Measurements from ENCODE around the gene TLNRD1.

TLNRD1 gene

DNA sequence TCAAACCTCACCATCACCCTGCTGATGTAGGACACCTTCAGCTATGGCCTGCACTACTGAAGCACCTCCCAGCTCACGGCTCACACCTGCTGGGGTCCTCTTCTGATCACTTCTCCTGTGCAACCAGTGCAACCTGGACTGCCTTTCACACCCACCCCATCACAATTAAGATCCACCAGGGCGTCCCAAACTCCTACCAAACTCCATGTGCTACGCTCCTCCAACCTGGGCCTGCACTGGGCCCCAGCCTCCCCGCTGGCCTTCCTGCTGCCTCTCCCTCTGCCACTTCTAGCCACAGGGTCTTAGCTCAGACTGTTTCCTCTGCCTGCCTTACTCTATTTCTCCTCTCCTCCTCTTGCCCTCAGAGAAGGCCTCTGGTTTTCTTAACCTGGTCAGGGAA lies 23.9 kb upstream of the TLNRD1 start:
- in situ Hi-C loops (cut with MboI; ENCODE audit: low sequenced_read_pairs) = loop anchor here (10.0 kb wide), 1 partner anchor 288 kb away; no protein-coding TSS in a partner anchor

DNA sequence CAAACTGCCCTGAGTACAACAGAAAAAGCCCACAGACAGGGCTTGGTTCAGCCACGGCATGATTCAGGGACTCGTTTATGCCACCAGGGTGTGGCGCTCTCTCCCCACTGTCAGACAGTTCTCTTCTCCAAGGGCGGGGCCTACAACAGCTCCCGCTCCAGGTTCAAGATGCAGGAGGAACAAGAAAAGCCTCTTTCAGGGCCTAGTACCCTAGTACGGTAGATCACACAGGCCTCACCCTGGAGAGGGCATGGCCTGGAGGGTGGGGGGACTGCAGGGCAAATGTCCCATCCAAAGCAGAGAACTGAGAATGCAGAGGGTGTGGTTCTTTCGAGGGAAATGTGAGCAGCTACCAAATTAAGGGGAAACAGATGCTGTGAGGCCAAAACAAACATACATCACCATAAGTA lies 23.1 kb upstream of the TLNRD1 start:
- in situ Hi-C loops (cut with MboI; ENCODE audit: low sequenced_read_pairs) = loop anchor here (10.0 kb wide), 1 partner anchor 287 kb away; no protein-coding TSS in a partner anchor

DNA sequence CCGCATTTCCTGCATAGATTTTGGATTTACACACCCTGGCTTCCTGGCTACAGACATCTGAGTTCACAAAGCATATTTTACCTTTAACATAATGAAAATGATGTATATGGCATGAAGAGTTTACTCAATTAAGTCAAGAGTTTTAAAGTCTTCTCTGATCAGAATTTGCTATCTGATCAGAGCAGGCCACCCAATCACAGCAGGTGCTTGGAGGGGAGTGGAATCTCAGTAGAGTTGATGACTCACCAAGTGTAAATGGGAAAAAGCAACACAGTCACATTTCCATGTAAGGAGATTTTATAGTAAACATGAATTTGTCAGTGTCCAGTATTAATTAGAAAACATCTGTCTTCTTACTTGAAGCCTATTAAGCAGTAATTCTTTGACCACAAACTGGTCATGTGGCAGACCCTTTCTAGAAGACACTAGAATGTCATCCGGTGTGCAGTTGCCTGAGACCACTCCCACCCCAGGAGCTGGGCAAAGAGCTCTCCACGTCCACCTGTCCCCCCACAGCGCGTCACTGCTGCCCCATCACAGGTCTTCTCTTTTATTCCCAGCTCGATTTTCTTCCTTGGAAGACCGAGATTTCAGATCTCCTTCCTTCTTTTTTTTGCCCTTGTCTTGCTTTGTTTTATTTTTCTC lies 21.9 kb upstream of the TLNRD1 start:
- in situ Hi-C loops (cut with MboI; ENCODE audit: low sequenced_read_pairs) = loop anchor here (10.0 kb wide), 1 partner anchor 286 kb away; no protein-coding TSS in a partner anchor

DNA sequence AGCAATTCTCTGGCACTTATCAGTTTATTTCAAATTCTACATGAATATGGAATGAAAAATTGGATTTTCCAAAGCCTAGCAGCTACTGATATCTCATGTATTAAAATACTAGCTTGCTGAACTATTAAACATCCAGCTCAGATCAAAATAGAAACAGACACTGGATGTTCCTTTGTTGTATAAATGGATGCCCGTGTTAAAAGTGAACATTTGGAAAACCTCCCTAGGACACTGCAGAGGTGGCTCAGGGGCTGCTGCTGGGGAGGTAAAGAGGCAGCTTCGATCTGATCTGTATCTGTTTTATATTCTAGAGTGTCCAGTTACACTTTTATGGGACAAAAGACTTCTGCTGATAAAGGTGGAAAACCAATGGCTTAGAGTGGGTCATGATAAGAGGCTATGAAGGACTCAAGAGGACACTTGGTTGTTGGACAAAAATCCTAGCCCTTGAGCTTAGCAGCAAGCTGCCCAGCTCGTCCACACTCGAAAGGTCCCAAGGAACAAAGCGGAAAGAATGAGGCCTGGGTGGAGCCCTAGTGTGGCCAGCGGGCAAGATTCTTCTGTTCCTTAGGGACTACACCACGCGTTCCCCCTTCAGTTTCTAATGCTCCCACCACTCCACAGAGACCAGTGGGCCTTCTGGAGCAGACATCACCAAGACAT lies 21.1 kb upstream of the TLNRD1 start:
- in situ Hi-C loops (cut with MboI; ENCODE audit: low sequenced_read_pairs) = loop anchor here (10.0 kb wide), 1 partner anchor 285 kb away; no protein-coding TSS in a partner anchor

DNA sequence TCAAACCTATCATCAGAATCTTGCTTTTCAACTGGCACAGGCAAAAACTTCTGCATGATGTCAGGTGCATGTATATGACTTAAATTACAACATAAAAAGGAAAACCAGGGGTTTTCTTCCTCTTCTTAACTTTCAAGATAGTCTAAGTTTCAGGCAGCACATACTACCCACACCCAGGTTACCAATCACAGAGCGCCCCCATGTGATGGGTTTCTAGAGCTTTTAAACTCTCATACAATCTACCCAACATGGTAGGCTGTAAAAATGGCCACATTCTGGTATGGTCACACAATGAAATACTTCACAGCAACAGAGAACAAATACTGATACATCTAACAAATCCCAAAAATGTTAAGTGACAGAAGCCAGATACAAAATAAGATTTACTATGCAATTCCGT lies 18.5 kb upstream of the TLNRD1 start:
- in situ Hi-C loops (cut with MboI; ENCODE audit: low sequenced_read_pairs) = no loop called here

DNA sequence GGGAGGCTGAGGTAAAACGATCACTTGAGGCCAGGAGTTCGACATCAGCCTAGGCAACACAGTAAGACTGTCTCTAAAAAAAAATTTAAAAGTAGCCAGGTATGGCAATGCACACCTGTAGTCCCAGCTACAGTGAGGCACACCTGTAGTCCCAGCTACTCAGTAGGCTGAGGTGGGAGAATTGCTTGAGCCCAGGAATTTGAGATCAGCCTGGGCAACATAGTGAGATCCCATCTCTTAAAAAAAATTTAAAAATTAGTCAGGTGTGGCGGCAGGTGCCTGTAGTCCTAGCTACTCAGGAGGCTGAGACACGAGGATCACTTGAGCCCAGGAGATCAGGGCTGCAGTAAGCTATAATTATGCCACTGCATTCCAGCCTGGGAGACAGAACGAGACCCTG lies 17.9 kb upstream of the TLNRD1 start:
- in situ Hi-C loops (cut with MboI; ENCODE audit: low sequenced_read_pairs) = no loop called here

DNA sequence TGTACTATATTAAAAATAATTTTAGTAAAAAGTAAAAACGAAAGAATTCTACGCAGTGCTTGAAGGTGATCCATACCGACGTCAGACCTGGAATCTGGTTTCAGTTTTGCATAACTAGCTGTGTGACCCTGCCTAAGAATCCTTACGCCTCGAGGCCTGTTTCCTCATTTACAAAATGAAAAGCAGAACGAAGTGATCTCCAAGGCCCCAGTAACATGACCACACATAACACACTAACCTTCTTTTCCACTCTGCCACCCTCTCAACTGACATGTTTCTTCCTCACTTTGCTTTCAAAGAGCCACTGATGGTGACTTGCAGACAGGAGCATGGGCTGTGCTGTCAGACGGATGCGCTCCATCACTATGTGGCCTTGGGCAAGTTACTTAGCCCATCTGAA lies 15.9 kb upstream of the TLNRD1 start:
- in situ Hi-C loops (cut with MboI; ENCODE audit: low sequenced_read_pairs) = no loop called here

DNA sequence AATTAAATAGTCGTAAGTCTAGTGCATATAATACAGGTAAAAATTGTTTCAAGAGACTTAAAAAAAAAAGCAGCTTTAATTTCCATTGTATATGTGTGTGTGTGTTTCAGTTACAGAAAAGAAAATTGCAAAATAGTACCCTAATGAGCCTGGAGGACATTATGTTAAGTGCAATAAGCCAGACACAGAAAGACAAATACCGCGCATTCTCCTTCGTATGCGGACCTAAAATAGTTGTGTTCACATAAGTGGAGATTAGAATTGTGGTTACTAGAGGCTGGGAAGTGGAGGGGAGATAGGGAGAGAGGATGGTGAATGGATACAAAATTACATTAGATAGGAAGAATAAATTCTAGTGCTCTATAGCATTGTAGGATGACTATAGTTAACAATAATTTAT lies 14.7 kb upstream of the TLNRD1 start:
- in situ Hi-C loops (cut with MboI; ENCODE audit: low sequenced_read_pairs) = no loop called here

DNA sequence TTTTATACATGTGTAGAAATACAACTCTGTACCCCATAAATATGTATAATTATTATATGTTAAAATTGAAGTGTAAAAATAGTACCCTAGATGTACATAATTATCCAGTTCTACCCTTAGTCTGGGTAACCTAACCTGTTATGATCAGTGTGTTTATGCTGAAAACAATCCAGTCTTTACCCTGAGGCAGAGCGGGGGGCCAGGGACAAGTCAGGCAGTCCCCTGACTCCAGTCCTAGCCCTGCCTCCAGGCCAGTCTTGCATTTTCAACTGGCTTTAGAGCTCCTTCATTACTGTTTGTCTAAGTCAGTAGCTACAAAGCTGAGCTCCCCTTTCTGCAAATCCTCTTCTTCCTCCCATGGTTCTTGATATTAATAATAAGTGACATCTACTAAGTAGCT lies 14.2 kb upstream of the TLNRD1 start:
- in situ Hi-C loops (cut with MboI; ENCODE audit: low sequenced_read_pairs) = no loop called here

DNA sequence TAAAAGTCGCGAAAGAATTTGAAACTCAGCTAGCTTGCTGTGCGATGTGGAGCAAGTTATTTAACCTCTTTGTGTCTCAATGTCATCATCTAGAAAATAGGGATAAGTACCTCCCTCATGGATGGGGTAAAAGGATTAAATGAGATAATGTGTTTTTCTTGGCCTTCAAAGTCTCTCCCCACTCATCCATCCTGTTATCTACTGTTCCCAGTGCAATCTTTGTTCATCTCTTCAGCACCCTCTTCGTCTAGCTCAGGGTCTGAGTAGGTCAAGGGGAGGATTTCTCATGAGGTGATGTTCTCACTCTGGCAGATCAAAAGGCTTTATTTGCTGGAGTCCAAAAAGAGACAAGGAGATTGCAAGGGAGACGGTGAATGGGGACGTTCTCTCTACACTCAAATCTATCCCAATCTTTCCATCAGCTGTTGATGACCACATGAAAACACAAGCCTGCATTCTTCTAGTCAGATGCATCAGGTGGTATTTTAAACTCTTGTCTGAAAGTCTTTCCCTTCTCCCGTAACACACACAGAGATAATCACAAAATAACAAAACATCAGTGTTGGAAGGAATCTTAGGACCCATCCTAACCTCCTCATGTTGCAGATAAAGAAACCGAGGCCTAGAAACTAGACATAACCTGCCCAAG lies 12.5 kb upstream of the TLNRD1 start:
- in situ Hi-C loops (cut with MboI; ENCODE audit: low sequenced_read_pairs) = no loop called here

DNA sequence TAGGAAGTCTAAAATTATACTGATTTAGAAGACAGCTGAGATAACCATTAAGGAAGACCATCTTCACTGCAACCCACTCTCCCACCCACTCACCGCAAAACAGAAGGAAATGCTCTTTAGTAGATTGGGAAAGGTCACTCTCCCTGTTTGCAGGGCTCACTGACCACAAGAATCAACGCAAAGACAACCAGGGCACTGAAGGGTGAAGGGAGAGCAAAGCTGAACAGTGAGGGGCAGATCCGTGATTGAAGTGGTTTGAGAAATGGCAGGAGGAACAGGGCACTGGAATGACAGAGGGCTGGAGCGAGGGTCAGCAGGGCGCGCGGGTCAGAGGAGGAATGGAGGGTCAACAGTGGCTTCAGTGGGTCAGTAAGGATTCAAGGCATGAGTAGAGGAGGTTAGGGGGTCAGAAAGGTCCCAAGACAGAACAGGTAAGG lies 11.6 kb upstream of the TLNRD1 start:
- in situ Hi-C loops (cut with MboI; ENCODE audit: low sequenced_read_pairs) = no loop called here

DNA sequence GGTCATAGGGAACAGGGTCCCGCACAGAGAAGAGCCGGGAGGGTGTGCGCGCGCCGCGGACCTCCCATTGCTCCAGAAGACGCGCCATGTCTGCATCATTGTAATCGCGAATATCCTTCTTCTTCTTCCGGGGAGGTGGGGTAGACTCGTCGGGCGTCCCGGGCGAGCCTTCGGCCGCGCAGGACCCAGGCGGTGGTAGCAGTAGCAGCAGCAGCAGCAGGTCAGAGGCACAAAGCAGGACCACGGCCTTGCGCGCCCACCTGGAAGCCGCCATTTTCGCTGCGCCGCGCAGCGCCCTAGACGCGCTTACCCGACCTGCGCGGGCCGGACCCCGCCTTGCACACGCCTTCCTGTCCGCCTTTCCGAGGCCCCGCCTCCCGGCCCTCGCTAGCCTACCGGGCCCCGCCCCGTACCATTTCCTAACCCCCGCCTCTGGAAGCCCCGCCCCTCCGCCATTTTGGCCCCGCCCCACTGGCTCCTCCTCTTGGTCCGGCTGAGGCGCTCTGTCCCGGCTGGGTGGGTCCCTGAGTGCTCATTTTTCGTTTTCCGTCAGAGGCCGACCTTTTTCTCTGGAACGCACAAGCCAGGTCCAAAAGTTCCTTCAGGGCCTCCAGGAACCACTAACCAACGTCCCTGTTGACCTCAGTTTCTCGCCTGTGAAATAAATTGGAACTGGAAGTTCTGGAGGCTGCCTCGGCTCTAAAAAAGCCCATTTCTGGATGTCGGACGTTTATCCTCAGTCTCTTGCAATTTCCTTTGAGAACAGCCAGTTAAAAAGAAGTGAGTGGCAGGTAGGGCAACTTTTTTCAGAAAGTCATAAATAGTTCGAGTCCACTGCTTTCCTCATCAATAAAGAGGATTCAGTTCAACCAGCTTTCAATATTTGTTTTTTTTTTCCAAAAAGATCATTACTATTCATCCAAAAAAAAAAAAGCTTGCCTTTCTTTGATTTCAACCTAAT lies 10.9 kb upstream of the TLNRD1 start, which contains the start of gene MESD:
Gene MESD (minus strand): TSS at position 302 of the 961 bp plus-strand sequence. CDS start 28 bp downstream, at position 274.
- in situ Hi-C loops (cut with MboI; ENCODE audit: low sequenced_read_pairs) = no loop called here

DNA sequence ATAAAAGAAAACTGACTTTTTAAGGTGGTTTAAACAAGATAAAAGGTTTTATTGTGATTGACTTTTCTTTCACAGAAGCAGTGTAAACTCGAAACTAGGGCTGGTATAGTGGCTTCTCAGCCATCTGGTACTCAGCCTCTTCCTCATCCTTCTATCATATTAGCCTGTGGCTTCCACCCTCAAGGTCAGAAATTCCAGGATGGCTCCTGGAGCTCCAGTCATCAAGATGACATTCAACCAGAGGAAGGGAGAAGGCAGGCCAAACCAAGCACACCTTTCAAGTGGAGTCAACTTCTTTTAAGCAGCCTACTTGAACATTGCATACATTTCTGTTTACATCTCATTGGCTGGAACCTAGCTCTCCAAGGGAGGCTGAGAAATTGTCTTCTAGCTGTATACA lies 9.8 kb upstream of the TLNRD1 start:
- in situ Hi-C loops (cut with MboI; ENCODE audit: low sequenced_read_pairs) = no loop called here

DNA sequence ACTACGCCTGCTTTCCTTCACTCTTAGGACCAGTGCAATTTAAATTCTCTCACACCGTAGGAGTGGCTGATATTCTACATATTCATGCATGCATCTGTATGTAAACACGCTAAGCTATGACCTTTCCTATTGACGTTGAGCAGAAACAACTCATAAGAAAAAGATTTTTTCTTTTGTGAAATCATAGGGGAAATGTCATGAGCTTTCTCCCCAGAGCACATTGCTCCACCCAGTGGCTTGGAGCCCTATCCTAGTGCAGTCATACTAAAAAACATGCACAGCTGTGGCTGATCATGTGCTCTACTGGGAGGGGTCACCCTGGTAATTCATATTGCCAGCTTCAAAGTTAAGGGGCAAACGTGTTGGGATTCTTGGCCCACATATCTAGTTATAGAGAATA lies 9.3 kb upstream of the TLNRD1 start:
- in situ Hi-C loops (cut with MboI; ENCODE audit: low sequenced_read_pairs) = no loop called here

DNA sequence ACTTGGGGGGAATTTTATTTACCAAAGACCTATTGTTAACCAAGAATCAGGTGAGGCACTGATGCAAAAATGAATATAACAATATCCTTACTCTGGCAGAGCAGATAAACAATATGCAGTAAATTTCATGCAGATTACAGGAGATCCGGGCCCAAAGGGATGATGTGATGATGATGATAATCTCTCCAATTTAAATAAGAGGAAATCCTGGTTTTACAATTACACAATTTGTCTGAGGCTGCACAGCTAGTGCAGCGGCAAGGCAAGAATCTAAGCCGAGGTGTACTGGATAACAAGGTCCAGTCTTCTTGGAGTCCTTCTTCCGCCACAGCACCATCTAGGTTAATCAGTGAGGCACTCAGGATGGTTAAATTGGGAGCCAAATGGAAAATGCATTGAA lies 8.7 kb upstream of the TLNRD1 start:
- in situ Hi-C loops (cut with MboI; ENCODE audit: low sequenced_read_pairs) = no loop called here

DNA sequence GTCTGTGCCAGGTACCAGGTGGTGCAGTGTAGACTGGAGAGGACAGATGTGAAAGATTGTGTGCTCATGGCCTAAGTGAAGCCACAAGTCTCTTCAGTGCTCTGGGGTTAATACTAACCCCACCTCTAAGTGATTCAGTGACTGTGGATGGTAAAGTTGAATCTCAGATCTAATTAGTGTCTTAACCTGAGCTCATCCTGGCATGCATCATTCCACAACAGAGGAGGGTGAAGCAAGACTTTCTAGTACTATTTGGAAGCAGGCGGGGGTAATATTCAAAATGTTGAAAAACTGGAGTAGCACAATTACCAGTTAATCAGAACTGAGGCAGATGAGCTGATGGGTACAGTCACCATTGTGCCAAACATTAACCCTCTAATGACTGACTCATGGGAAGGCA lies 8.3 kb upstream of the TLNRD1 start:
- in situ Hi-C loops (cut with MboI; ENCODE audit: low sequenced_read_pairs) = no loop called here

DNA sequence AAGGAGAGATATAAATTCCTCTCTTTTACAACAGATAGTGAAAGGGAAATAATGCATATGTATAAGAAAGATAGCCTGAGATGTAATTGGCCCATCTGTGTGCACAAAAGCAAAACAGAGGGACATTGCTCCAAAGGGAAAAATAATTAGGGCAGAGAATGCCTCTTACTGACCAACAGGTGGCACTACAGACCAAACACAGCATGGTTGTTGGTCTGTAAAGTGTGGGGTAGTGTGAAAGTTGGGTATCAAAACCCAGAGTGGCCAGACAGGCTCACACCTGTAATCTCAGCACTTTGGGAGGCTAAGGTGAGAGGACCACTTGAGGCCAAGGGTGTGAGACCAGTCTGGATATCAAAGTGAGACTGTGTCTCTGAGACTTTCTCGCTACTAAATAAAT lies 4.5 kb upstream of the TLNRD1 start:
- in situ Hi-C loops (cut with MboI; ENCODE audit: low sequenced_read_pairs) = no loop called here

DNA sequence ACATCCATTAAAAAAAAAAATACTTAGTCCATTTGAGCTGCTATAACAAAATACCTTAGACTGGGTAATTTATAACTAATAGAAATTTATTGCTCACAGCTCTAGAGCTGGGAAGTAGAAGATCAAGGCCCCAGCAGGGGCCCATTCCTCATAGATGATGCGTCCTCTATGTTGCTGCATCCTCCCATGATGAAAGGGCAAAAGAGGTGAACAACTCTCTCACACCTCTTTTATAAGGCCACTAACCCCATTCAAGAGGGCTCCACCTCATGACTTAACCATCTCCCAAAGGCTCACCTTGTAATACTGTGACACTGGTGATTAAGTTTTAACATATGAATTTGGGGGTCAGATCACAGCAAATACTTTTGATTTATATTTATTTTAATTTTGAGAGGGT lies 3.0 kb upstream of the TLNRD1 start:
- in situ Hi-C loops (cut with MboI; ENCODE audit: low sequenced_read_pairs) = no loop called here

DNA sequence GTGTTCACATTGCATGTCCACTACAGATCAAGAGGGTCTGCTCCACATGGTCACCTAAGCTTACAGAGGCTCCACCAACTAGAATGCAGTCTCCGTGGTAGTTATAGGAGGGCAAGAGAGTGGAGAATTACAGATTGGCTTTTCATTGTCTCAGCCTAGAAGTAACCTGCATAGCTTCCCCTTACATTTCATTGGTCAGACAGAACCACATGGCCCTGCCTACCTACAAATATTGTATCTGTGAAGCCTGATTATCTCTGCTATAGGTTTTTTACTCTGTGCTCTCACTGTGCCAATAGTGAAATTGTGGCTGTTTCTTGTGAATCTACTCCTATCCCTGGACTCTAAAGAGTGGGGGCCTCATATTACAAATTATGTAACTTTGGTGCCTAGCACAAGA lies 2.5 kb upstream of the TLNRD1 start:
- in situ Hi-C loops (cut with MboI; ENCODE audit: low sequenced_read_pairs) = no loop called here

DNA sequence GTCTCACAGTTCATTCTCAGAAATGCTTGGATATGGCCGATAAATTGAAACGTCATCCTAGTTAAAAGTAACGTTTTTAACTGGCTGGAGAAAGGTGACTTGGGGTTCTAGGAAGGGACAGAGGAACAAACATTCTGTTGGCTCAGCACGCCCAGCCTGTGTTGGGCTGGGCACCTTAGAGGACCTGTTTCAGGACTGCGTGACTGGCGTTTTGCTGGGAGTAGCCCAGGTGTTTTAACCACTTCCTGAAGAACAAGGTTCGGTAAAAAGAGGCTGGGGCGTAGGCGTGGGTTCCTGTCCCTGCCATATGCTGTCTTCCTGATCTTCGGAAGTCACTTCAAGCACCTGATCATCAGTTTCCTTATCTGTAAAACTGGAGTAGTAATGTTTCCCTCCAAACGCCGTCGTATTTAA lies 1.1 kb upstream of the TLNRD1 start:
- in situ Hi-C loops (cut with MboI; ENCODE audit: low sequenced_read_pairs) = no loop called here

DNA sequence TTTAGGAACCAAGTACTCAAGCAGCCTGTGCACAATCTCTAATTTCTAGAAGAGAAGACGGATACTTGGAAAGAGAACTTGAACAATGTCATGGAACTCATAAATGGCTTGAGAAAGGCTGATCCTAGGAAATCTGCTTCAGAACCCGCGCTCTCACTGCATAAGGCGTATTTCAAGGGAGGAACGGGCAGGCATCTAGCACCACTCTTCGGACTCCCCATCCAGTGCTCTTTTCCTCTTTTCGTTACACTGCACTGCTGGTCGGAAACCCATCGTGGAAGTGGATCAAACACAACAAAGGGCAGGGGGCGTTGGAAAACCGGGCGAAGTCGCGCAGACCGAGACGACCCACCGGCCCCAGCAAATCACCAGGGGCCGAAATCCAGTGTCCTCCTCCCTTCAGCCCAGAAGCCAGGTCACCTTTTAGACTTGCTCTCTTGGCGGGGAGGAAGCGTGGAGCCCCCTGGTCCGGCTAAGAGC lies 539 bp upstream of the TLNRD1 start:
- in situ Hi-C loops (cut with MboI; ENCODE audit: low sequenced_read_pairs) = no loop called here
